NK-92 (cell line): ENCODE results near the gene LRRFIP1.

Experiments
- DNase-seq: peaks from one replicate; lab custom pipeline; 2025; ENCODE audit not compliant: unreplicated experiment; lab: John Stamatoyannopoulos, UW

The LRRFIP1 gene

DNA sequence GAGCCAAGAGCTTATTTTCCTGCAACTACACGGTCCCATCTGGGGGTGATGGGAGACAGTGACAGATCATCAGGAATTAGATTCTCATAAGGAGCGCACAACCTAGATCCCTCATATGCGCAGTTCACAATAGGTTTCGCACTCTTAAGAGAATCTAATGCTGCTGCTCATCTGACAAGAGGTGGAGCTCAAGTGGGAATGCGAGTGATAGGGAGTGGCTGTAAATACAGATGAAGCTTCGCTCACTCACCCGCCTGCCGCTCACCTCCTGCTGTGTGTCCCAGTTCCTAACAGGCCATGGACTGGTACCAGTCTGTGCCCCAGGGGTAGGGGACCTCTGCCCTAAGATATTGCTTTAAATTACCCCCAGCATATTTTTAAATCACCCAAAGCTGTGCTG, 10.8 kb downstream of the LRRFIP1 start:
- DNase-seq: no peak

DNA sequence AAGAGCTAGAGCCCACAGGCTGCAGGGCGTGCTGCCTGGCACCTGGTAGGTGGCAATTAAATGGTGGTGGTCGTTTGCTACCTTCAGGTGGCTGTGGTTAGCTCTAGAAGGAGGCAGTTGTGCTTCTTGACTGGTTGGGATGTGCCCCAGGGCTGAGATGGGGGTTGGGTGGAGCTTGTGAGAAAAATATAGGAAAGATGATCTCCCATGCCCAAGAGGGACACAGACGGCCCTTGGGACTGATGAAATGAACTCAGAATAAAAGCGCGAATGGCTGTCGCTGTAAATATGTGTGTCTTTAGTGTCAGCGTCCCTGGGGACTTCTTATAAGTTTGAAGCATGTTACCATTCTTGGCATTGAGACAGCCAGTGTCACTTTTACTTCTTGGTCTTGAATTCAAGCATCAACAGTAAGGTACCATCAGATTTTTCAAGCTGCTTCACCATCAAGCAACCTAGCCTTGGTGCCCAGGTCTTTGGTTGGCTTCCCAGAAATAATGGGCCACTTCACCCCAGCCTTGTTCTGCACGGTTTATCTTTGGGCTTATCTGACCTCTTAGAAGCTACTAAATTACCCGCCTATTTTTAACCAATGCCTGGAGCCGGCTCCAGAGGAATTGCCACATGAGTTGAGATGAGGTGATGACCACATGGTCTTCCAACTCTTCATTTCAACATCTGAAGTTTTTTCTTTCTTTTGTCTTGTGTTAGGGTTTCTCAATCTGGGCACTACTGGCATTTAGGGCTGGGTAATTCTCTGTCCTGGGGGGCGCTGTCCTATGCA, 11.9 kb downstream of the LRRFIP1 start:
- DNase-seq: no peak

DNA sequence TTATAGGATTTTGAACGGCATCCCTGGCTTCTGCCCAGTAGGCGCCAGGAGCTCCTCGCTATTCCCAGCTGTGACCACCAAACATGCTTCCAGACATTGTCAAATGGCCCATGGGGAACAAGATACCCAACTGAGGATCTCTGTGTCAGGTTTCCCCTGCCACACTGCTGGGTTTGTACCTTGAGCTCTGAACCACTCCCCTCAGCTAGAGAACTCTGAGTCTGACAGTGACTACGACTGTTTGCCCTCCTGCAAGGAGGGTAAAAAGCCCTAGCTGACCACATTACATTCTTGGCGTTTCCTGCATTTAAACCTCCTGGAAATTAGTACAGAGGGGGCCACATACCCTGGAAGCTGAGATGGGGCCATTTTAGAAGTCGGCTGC, 12.4 kb downstream of the LRRFIP1 start:
- no peak for DNase-seq

DNA sequence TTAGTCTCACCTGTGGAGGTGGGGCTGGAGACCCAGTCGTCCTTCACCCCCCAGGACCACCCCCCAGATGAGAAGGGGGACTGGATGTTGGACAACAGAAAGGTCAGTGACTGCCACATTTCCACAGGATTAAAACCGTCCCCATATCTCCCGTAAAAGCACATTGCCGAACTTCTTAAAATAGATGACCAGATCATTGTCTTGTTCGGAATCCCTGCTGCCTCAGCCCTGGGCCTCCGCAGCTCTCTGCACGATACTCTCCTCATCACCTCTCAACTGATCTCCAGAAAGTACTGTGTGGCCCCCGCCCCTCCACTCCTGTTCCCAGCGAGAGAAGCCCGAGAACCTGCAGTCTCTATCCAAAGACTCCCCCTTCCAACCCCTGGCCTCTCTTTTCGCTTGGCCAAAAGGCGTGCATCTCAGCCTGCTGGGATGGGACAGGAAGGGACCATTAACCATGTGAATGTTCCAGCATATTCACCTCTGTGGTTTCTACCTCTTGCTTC, 13.2 kb downstream of the LRRFIP1 start:
- no peak for DNase-seq

DNA sequence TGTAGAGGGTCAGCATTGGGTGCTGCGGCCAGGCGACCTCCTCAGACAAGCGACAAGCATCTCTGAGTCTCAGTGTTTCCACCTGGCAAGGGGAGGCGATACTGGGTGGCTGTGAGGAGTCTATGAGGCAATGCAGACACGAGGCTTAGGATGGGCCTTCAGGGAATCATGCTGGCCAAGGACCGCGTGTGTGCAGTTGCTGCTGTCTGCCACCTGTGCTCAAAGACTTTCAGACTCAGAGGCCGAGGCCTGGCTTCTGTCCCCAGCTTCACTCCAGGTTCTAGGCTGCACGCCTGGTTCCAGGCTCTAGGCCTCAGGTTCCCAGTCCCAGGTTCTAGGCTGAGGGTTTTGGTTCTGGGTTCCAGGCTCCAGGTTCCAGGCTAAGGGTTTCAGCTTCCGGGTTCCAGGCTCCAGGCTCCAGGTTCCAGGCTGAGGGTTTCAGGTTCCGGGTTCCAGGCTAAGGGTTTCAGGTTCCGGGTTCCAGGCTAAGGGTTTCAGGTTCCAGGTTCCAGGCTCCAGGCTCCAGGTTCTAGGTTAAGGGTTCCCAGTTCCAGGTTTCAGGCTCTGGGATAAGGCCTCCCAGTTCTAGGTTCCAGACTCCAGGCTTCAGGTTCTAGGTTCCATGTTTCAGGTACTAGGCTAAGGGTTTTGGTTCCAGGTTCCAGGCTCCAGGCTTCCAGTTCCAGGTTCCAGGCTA, 14.8 kb downstream of the LRRFIP1 start:
- no peak for DNase-seq

DNA sequence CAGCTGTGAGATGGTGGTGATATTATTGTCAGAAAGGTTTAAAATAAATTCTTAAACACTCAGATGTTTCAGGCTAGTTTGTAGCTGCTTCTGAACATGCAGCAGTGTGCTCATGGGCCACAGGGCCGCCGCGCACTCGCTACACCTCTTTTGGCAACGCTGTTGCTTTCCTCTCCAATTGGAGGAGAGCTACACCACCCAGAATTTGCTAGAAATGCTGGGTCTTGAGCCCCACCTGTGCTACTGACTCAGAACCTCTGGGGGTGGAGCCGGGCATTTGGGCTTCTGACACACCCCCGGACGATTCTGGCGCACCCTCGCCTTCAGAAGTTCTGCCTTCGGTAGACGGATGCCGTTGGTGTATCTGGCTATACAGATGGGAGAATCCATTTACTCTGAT, 15.7 kb downstream of the LRRFIP1 start:
- no peak for DNase-seq

DNA sequence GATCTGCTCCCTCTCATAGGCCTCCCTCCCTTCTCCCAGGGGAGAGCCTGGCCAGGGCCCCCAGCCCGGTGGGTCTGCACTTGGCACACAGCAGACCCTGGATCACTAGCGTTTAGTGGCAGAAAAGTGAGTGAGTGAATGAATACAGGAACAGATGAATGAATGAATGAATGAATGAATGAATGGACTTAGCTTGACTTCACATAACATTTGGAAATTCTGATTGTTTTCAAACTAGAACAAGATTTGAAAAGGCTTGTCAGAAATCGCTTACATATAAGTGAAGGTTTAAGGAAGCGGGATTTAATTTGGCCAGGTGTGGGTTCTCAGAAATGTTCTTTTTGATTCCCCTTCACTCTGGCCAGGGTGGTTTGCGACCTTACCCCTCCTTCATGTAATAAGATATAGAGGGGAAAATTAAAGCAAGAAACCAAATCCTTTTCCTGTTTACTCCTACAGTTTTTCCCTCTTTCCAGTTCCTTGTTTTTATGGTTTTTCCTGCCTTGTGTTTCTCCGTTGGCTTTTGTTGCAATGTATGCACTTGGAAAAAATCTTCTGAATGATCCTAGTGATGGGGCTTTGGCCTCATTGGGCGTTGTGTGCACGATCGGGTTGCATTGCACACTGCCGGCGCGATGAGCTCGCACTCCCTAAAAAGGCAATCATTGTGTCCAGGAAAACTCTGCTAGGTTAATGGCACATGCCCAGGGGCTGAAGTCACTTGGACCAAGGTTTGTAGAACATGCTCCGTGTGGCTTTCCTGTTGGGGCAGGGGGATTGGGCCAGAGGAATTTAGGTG, 16.4 kb downstream of the LRRFIP1 start:
- no peak for DNase-seq

DNA sequence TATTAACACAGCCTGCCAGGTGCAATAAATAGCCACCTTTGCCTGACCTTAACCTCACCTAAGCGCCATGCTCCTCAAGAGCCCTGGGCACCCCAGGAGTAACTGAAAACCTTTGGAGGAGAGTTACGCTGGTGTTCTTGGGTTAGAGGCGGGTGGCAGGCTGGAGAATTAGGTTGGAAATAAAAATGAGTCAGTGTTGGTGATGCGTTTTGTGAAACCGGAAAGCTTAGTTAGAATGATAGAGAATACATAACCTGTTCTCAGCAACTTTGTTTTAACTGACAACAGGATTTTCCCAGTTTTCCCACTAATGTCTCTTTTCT, 17.0 kb downstream of the LRRFIP1 start:
- no peak for DNase-seq

DNA sequence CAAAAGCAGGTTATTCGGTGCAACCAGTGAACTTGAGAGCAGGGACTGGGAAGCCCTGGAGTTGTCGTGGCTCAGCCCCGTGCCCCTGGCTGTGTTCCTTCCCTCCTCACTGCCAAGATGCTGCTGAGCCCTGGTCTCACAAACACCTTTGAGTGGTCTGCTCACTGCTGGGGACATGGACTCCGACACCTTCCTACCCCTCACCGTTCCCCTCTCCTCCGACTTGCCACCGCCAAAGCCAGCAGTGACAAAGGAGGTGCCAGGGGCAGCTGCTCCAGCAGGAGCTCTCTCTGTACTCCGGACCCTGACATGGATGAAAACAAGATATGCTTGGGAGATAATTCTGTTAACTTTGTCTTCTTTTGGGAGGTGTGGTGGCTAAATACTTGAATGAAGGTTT, 17.9 kb downstream of the LRRFIP1 start:
- no peak for DNase-seq

DNA sequence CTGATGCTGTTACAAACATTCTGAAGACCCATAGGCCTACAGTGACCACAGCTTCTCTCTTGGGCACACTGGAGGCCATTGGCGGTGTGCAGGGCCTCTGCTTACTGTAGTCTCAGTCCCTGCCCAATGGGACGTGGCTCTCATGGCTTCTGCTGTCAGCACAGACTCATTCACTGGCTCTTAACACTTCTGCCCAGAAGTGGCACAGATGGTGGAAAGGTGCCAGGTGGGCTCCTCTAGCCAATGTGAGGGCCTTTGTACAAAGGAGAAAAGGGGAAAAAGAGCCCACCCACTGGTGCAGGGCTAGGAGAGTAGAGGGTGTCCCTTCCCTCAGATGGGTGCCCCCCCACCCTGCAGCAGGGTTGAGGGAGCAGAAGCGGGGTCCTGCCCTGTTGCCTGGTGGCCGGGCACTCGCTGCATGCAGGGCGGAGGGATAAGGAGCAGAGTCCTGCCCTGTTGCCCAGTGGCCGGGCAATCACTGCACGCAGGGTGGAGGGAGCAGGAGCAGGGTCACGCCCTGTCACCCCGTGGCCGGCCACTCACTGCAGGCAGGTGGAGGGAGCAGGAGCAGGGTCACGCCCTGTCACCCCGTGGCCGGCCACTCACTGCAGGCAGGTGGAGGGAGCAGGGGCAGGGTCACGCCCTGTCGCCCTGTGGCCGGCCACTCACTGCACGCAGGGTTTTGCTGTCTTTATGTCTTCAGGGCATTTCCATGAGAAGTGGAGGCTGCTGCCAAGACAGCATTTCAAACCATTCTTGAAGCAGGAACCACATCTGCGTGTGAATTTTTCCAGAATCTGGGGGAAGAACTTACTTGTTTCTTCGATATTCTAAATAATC, 20.0 kb downstream of the LRRFIP1 start:
- DNase-seq: no peak

DNA sequence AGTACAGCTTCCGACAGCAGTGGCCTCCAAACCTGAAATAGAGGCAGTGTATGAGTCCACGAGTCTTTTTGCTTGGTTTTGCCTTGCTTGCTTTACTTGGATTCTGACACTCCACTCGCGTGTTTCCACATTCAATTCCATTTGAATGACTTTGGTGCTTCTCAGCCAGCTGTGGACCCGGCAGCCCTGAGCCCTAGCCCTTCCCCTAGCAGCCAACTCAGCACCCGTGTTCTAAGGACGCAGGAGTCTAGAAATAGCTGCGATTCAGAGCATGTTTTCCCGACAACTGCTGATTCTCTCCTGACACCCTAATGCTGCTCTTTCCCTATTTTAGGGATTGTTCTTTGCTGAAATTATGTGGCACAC, 20.6 kb downstream of the LRRFIP1 start:
- DNase-seq: no peak

DNA sequence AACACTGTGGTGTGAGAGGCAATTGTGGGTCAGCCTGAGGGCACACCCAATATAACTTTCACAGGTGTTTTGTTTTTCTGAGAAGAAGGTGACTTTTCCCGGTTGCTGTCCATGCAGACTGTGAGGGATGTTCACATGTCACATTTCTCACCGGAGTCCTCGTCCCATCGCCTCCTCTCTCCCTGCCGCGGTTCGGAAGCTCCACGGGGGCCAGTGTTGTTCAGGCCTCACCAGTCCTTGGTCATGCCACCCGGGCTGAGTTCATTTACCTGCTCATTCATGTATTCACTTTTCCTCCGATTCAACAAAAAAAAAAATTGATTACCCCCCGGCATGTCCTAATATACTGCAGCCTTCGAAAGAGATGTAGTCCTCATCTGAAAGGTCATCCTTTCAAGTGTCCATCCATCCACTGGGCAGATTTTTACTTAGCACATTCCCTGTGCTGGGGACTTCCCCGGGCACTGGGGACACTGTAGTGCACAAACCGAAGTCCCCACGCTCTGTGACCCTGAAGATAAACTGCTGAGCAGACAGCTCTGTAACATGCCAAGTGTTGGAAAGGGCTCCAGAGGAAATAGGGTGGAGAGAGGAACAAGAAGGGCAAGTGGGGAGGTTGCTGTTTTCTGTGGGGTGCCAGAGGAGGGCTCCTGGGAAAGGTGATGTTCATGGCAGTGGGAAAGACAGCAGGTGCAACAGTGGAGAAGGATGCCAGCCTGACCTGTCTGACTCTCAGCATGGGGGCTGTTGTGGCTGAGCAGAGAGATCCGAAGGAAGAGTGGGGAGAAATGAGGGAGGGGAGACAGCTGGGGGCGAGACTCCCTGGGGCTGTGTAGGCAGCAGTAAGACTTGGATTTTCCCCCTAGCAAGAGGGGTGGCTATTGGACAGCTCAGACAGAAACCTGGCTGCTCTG, 22.4 kb downstream of the LRRFIP1 start:
- no peak for DNase-seq

DNA sequence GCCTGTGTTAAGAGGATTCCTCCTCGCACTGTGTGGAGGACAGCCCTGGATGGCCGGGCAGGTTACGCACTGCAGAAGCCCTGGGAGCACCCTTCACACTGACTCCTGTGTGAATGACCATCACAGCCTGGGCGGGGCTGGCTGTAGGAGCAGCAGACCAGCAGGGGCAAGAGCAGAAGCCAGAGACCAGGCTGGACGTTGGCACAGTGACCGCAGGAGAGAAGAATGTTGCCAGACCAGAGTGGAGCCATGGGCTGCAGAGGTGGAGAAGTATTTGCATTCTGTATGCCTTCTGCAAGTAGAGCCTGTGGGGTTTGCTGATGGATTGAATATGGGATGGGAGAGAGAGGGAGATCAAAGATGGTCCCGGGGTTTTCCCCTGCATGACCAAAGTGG, 23.1 kb downstream of the LRRFIP1 start:
- no peak for DNase-seq

DNA sequence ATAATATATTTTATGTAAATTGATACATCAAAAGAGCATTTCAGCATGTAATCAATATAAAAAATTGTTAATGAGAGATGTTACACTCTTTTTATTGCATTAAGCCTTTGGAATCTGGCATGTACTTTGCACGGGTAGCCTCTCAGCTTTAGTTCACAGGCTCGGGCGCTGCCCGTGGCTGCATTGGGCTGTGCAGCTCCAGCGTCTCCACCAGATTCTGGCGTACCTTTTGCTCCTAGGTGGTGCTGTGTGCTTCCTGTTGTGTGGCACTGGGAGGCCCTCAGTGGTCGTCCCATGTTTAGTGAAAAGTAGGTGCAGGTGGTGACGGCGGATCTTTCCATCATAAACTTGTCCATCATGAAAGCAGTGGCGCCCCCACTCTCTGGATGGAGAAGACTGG, 24.4 kb downstream of the LRRFIP1 start:
- DNase-seq: no peak

DNA sequence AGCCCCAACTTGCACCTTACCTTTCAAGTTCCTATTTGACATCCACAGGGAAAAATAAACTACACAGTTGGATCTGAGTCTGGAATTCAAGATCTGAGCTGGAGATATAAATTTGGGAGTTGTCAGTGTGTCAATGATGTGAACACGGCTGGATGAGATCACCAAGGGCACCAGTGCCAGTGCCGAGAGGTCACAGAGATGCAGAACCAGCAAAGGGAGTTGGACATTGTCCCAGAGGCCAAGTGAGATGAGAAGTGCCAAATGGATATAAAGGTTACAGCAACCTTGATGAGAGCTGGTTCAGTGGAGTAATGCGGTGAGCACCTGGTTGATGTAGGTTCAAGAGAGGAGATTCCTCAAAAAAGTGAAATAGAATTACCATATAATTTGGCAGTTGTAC, 24.8 kb downstream of the LRRFIP1 start:
- DNase-seq: no peak

DNA sequence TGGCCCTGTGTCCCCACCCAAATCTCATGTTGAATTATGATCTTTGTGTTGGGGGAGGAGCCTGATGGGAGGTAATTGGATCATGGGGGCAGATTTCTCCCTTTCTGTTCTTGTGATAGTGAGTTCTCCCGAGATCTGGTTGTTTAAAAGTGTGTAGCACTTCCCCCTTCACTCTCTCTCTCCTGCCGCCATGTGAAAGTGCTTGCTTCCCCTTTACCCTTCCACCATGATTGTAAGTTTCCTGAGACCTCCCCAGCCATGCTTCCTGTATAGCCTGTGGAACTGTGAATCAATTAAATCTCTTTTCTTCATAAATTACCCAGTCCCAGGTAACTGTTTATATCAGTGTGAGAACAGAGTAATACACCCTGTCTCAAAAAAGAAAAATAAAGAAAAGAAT, 25.5 kb downstream of the LRRFIP1 start:
- no peak for DNase-seq

DNA sequence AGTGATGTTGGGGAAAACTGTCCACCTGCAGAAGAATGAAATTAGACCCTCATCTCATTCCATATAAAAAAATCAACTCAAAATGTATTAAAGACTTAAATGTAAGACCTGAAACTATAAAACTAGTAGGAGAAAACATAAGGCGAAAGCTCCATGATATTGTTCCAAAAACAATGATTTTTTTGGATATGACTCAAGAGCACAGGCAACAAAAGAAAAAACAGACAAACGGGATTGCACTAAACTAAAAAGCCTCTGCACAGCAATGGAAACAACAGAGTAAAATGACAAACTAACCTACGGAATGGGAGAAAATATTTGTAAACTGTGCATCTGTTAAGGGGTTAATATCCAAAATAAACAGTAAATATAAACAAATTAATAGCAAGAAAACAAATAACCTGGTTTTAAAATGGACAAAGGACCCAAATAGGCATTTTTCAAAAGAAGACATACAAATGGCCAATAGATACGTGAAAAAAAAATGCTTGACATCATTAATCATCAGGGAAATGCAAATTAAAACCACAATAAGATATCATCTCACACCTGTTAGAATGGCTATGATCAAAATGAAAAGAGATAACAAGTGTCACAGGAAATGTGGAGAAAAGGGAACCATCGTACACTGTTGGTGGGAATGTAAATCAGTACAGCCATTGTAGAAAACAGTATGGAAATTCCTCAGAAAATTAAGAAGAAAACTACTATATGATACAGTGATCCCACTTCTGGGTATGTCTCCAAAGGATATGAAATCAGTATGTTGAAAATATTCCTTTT, 26.6 kb downstream of the LRRFIP1 start:
- DNase-seq: no peak

DNA sequence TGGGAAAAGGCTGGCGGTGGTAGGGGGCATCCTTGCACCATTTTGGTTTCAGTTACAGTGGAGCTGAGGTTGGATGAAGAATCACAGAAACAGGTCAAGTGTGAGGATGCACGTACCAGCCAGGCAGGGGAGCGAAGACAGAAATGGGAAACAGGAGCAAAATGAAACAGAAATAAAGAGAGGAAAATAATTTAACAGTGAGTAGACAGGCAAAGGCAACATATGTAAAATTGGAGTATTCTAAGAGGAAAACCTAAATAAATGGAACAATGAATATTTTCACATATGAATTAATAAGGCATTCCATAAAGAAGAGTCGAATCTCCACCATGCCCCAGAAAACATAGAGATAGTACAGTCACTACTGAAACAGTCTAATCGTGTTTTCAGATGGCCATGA, 29.7 kb downstream of the LRRFIP1 start:
- no peak for DNase-seq

DNA sequence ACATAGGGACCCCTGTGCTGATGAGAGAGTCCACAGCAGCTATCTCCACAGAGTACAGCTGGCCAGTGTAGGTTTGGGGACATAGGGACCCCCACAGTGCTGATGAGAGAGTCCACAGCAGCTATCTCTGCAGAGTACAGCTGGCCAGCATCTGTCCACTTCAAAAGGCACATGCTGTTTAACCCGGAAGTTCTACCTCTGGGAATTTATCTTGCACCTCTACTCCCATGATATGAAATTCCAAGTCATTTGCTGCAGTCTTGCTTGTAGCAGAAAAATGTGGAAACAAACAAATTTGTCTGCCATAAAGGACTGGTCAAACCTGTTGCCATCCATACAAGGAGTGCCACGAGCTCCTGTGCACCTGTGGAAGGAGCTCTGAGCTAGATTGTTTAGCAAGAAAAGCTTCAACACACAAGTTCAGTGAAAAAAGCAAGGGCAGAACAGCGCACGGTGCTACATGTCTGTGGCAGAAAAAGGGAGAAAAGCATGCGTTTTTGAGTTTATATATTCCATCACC, 33.1 kb downstream of the LRRFIP1 start:
- no peak for DNase-seq
